CD4-positive, alpha-beta T cell treated with Interleukin-12 subunit alpha and Interleukin-12 subunit beta, for 1 hour (primary cell): ENCODE results near the gene PRSS12.

ENCODE experiments used
- DNase-seq: peaks from one replicate; pipeline ENCODE4 v3.0.0-alpha.2; 2020

The PRSS12 gene

GRCh38 chr4:118356731-118357130 is 3.9 kb upstream of the PRSS12 start:
- DNase-seq, result no peak

GRCh38 chr4:118356111-118356510 is 3.3 kb upstream of the PRSS12 start:
- DNase-seq, result no peak

GRCh38 chr4:118354913-118355312 is 2.1 kb upstream of the PRSS12 start:
- DNase-seq, result no peak

- DNase-seq, result no peak
These were observed 779 bp upstream of the PRSS12 start for GRCh38 chr4:118353534-118354030.

- no peak for DNase-seq
These were observed 664 bp downstream of the PRSS12 start for GRCh38 chr4:118351851-118352827.

- no peak for DNase-seq
These were observed 1.8 kb downstream of the PRSS12 start for GRCh38 chr4:118350961-118351360.

- no peak for DNase-seq
These were observed 3.9 kb downstream of the PRSS12 start for GRCh38 chr4:118348886-118349285.

GRCh38 chr4:118346495-118346894 is 6.3 kb downstream of the PRSS12 start:
- DNase-seq, result no peak

- no peak for DNase-seq
These were observed 7.0 kb downstream of the PRSS12 start for GRCh38 chr4:118345813-118346212.

- DNase-seq, result no peak
These were observed 8.0 kb downstream of the PRSS12 start for GRCh38 chr4:118344801-118345200.

GRCh38 chr4:118343501-118343900 is 9.3 kb downstream of the PRSS12 start:
- no peak for DNase-seq

- DNase-seq, result no peak
These were observed 12.7 kb downstream of the PRSS12 start for GRCh38 chr4:118340109-118340508.

GRCh38 chr4:118338981-118339765 is 13.6 kb downstream of the PRSS12 start:
- DNase-seq, result no peak

- DNase-seq, result no peak
These were observed 14.3 kb downstream of the PRSS12 start for GRCh38 chr4:118338518-118338917.

- no peak for DNase-seq
These were observed 14.8 kb downstream of the PRSS12 start for GRCh38 chr4:118337954-118338353.

- no peak for DNase-seq
These were observed 17.0 kb downstream of the PRSS12 start for GRCh38 chr4:118335774-118336173.

- no peak for DNase-seq
These were observed 17.5 kb downstream of the PRSS12 start for GRCh38 chr4:118335324-118335723.

GRCh38 chr4:118331352-118331751 is 21.5 kb downstream of the PRSS12 start:
- no peak for DNase-seq

GRCh38 chr4:118329849-118330248 is 23.0 kb downstream of the PRSS12 start:
- no peak for DNase-seq

GRCh38 chr4:118327554-118328241 is 25.1 kb downstream of the PRSS12 start:
- no peak for DNase-seq

GRCh38 chr4:118326585-118326984 is 26.2 kb downstream of the PRSS12 start:
- no peak for DNase-seq

GRCh38 chr4:118325431-118325830 is 27.4 kb downstream of the PRSS12 start:
- DNase-seq, result no peak
